NCI-H69 (cell line): Measurements from ENCODE around the gene CCR7.
"Not testable (repeated sequence)": the region's sequence is repeated elsewhere in the genome, so short reads cannot be mapped to it uniquely, and the experiment has no call there.

Experiments
- DNase-seq: peaks from one replicate; lab custom pipeline; 2025; lab: John Stamatoyannopoulos, UW

CCR7 gene

DNA sequence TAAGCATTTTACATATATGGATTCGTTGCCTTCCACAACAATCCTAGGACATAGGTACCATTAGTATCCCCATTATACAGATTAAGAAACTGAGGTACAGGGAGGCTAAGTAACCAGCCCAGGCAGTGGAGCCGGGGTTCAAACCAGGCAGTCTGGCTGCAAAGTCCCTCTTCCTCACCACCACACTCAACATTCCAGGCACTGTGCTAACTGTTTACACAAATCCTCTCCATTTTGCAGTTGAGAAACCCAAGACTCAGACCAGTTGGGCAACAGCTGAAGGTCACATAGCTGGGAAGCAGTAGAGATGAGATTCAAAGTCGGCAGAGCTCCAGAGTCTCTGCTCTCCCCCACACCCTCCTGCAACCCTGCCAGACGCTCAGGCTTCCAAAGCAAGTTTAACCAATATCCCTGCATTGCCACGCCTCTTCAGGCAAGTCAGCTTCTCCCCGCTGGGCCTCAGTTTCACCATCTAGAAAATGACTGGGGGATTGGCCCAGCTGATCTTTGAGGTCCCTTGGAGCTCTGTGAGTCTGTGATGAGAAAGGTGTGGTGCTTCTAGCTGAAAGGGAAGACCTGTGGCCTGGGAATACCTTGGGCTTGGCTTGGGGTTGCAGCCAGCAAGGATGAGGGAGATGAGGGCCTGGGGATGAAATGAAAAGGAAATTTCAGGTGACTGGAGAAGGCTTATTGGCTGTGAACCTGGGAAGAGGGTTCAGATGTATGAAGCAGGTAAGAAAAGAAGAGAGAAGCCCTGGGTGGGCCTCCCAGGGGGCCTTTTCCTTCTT is 14.0 kb downstream of the CCR7 start:
- DNase-seq, result no peak

DNA sequence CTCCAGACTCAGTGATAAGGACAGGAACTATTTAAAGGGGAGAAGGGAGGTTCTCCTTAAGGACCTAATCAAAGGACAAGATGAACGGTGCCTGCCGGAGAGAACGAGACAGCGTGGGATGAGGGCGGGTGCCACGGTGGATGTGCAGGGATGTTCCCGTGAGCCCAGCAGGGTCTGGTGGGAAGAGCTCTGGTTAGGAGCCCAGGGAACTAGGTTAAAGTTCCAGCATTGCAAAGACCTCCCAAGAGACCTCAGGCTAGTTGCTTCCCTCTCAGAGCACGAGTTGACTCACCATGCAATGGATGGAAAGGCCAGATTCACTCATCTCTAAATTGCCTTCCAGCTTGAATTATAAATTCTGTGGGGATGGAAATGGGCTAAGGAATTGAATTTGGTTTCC is 14.7 kb downstream of the CCR7 start:
- DNase-seq, result no peak

DNA sequence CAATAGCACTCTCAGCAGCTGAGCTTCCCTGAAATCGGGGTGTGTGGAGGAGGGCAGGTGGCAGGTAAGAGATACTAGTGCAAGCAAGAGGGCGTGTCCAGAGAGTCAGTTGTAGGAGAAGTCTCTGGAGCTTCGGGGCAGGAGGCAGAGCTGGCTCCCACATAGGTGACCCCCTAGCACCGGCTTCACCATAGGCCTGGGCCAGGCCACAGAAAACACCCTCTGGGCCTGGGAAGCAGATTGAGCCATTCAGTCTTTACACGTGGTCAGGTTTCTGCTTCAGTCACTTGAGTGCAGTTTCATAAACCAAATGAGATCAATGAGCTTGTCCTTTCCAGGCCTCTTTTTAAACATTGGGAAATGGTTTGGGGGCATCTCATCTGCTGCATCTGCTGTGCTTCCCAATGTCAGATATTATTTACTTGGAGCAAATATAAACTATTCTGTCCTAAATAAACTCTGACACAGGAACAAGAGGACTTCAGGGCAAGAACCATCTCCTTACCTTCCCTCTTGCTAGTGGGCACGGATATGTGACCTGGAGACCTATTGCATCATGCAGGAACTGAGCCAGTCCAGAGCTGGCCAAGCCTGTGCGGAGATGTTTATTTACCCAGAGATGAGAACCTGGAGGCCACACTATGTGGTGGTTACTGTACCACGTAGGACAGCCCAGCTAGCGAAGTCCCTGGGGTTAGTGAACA is 16.1 kb downstream of the CCR7 start:
- DNase-seq, result peak; percentile 75

DNA sequence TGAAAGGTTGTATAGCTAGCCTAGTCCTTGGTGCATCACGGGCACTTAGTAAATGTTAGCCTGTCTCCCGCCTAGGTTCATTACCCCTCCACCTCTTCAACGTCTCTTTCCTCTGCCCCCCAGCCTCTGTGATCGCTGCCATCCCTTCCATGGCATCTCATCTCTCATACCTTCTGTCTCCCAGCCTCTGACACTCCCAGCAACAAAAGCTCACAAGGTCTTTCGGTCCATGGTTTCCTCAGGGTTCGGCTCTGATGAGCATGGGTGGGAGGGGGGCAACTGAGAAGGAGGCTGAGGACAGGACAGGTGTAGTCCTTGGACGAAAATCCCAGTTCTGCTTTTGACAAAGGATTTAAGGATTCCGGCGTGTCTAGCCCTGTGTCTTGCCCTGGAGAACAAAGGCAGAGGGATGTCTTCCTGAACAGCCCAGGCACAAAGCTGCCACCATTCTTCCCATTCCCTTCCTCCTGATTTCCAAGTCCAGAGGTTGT is 16.7 kb downstream of the CCR7 start:
- peak; percentile 52 for DNase-seq

DNA sequence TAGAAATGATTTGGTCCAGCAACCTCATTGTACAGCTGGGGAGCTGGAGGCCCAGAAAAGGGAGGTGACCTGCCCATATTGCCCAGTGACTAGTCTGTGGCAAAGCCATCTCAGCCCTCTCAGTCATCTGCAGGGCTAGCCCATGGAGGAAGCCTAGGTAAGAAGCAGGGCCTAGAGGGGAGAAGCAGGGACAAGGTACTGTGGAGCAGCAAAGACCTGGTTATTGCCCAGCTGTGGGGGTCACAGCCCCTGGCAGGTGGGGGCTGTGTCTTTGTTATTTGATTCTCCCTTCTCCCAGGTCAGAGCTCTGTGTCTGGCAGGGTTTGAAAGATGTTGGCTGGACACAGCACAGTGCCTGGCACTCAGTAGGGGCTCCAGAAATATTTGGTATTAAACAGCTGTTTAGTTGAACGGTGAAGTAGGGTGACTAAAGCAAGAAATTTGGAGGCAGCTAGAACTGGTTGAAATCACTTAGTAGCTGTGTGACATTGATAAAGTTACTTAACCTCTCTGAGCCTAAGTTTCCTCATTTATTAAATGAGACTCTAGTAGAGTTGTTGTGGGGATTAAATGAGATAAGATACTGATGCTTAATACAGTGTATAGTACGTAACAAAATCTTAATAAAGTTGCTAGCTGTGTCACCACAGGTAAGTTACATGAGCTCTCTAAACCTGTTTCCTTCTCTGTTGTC is 17.3 kb downstream of the CCR7 start:
- DNase-seq, result no peak

DNA sequence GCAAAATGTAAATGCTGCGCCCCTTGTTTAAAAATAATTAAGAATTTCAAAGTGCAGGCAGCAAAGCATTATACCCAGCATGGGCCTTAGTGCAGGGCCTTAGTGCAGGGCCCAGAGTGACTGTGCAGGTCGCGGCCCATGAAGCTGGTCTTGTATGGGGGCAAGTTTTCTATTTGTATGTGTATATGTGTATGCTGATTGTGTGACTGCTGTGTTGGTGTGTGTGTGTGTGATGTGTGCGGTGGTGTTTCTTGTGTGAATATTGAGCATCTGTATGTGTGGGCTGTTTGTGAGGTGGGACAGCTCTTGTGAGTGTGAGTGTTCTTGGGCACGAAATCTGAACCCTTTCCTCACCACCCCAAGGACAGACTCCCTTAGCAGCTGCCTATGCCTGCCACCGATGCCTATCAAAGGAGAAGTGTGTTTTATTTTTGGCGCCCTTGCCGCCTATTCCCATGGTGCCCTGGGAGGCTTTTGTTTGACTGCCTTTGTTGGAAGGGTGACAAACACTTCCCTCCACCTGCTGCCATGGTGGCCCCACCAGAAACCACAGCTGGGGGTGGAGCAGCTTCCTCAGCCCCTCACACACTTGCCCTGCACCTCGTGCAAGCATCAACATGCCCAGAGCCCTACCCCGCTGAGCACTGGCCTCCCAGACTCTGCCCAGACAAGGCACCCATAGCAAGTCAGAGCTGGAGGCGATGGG is 18.0 kb downstream of the CCR7 start:
- DNase-seq, result peak; percentile 98

DNA sequence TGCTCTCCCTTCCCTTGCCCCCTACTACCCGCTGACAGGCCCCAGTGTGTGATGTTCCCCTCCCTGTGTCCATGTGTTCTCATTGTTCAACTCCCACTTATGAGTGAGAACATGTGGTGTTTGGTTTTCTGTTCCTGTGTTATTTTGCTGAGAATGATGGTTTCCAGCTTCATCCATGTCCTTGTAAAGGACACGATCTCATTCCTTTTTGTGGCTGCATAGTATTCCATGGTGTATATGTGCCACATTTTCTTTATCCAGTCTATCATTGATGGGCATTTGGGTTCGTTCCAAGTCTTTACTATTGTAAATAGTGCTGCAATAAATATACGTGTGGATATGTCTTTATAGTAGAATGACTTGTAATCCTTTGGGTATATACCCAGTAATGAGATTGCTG is 18.8 kb downstream of the CCR7 start:
- not testable (repeated sequence) for DNase-seq

DNA sequence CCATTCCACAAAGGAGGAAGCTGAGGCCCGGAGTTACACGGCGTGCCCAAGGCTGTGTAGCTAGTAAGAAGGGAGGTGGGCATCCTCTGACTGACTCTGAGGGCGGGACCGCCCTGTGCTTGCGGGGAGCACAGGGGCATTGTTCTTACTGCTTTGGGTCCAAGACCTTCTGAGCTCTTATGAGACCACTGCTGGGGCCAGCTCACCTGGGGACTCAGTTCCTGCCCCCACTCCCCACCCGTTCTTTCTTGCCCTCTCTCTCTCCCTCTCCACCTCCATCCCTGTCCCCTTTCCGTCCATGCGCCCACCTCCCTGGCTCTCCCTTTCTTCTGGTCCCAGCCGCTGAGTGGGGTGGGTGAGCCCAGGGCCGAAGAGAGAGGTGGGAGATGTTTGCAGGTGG is 19.6 kb downstream of the CCR7 start:
- DNase-seq, result no peak

DNA sequence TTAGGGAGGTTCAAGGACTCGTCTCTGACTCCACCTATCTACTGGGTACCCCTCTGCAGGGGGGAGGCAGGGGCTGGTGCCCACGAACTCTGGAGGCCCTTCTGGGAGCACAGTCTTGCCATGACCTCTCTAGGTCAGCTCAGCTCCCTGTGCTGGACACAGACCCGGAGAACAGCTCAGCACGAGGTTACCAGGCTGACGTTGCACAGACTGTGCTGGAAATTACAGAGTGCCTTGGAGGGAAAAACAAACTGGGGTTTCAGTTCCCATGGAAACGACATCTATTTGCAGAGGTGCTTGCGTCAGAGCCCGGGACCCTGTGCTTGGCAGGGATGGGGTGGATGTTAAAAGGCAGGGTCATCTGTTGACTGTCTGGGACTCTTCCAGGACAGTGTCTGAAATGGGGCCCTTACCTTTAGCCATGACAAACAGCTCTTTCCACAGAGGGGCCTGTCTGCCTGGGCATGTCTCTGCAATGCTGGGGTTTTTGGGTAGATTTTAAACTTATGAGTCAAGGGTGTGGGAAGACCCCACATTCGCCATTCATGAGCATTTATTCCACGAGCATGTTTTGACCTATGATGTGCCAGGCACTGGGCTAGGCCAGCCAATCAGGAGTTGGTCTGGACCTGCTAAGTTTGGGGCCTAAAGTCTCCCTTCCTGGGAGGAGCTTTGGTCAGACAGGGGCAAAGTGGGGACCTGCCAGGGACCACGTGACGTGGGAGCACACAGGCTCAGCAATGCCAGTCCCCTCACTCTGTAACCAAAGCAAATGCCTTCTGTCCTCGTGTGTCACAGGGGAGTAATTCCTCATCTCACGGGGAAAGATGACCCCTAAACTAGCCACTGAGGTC is 22.5 kb downstream of the CCR7 start:
- DNase-seq, result peak; percentile 40

DNA sequence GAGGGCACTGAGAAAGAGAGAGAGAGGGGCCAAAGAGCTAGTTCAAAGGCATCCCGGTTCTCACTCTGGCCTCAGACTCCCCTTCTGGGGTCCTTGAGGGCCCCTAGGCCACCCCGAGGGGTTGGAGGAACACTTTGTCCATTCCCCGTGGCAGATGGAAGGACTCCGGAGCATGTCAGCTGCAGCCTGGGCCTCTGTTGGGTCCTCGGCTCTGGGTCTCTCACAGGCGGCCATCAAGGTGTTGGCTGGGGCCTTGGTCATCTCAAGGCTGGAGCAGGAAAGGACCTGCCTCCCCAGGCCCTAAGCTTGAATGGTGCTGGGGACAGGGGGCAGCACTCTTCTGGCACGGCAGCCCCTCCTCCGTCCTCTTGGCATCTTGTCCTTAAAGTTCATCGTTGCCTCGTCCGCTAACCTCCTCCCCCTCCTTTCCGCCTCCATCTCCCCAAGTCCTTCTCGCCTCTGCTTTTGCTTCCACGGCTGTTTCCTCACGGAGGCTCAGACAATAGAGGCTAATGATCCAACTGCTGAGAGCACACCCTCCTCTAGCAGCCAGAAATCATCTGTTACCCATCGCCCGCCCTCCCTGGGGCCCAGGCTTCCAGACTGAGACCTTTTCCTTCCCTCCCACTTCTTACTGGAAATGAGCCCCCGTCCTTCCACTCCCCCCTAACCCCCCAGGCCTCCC is 23.3 kb downstream of the CCR7 start:
- peak; percentile 69 for DNase-seq

DNA sequence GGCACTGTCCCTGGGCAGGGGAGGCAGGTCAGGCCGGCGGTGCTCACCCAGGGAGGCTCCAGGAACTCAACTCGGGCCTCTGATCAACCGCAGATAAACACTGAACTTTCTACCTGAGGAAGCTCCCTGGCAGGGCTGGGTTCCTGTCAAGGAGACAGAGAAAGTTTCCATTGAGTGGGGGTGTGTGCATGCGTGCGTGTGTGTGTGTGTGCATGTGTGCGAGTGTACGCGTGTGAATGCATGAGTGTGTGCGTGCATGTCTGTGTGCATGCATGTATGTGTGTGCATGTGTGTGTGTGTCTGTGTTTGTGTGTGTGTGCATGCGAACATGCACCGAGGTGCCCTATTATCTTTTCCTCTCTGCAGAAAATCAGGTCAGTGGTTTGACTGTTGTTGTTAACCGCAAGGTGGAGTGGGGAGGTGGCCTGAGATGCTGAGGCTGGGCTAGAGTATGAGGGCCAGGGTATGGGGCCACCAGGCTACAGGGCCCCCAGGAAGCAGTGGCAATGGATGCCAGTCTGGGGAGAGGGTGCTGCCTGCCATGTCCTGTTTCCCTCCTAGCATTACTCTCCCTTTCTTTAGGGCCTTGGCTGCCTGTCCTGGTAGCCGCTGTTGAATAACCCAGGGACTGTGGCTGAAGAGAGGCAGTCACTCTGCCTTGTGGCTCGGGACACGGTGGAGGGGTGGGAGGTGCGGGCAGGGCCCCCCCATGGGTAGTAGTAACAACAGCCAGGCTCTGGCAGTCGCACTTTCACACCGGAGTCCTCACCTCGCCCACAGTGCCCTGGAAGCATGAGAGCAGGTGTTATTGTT is 24.0 kb downstream of the CCR7 start:
- DNase-seq, result no peak

DNA sequence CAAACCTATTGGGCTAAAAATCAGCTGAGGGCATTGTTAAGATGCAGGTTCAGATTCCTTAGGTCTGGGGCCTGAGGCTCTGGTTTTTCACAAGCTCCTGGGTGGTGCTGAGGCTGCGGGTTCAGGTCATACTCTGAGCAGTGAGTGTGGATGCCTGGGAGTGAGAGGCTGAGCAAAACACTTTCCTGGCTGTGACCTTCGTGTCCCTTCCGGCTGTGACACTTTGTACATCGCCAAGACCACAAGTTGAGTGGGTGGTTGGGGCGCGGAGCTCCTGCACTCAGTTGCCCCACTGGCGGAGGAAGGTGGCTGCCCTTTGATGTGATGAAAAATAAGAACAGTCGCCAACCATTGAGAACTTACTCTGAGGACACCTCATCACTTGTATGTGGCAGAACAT is 24.8 kb downstream of the CCR7 start:
- DNase-seq, result no peak

DNA sequence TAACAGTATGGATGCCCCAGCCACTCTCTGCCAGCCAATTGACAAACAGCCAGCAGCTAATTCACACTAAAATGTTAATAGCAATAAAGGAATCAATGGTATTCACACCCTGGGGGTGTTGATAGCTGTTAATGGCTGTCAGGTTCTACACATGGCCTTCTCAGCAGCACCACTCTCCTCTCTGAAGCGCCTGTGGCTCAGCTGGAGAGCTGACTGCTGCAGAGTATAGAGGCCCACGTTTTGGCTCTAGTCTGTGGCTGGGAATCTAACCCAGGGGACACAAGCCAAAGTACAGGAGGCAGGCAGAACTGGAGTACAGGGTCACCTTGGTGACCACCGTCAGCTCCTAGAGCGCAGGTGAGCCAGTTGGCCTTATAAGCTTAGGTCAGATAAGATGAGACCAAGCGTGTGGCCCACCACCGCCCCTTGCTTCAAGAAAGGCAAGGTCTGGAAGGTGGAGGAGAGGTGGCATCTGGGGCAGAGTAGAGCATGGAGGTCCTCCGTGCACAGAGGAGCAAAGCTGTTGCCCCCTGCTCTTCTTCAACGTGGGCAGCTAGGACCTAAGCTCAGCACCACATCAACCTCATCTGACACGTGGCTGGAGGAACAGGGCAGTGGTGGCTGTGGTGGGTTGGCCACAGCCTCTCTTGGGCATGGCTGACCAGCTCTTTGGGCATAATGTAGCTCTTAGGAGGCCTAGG is 25.4 kb downstream of the CCR7 start:
- DNase-seq, result no peak

DNA sequence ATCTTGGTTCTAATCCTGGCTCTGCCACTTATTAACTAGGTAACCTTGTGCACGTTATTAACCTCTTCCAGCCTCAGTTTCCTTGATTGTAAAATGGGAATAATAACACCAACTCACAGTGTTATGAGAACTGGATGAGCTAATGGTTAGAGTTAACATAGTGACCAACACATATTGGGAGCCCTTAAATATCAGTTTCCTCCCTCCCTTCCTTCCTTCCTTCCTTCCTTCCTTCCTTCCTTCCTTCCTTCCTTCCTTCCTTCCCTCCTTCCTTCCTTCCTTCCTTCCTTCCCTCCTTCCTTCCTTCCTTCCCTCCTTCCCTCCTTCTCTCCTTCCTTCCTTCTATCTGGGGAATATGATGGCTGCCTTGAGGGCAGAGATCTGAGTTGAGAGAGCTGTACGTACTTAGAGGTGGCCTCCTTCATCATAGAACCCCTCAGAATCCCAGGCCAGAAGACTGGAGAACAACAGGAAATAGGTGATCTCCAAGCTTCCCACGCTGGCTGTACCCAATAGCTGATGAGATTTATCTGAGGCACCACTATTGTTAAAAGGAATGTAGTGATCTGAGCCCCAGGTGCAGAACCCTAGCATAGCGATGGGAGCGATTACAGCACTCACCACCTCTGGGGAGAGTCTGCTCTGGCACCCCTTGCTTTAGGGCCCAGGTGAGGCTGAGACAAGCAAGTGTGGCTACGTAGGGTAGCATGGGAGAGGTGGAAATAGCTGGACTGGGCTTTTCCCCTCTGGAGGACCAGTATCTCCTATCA is 26.2 kb downstream of the CCR7 start:
- DNase-seq, result no peak

DNA sequence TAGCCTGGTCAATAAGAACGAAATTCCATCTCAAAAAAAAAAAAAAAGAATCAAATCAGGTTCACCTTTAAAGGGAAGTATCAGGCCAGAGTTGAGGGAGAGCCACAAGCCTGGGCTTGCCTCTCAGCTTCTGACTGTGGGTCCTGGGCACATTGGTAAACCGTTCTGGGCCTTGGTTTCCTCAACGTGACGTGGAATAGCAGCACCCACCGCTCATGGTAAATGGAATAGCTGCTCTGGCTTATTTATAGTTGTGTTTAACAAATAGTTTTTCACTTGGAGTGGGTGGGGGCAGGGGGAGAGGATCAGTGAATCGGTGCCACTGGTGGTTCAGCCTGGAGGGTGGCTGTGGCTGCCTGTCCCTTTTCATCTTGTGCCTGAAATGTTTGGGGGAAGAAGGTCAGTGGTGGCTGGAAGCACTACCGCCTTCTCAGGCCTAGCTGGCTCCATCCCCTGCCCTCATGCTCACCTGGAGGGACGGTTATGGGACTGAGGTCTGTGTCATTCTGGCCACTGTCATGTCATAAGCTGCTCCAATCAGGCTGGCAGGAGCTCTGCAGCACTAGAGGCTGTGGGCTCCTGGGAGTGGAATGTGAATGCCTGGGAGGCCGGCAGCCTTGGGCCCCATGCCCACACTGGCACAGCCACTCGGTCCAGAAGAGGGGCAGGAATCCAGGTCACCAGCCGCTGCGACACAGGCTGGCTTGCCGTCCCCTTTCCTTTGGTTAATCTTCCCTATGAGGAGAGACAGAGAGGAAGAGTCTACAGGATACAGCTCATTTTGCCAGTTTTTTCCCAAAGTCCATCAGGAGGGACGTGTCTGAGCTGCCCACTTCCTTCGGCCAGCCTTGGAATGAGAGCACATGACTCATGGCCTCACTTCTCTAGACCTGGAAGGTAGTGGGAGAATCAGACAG is 27.0 kb downstream of the CCR7 start:
- DNase-seq, result peak; percentile 4

DNA sequence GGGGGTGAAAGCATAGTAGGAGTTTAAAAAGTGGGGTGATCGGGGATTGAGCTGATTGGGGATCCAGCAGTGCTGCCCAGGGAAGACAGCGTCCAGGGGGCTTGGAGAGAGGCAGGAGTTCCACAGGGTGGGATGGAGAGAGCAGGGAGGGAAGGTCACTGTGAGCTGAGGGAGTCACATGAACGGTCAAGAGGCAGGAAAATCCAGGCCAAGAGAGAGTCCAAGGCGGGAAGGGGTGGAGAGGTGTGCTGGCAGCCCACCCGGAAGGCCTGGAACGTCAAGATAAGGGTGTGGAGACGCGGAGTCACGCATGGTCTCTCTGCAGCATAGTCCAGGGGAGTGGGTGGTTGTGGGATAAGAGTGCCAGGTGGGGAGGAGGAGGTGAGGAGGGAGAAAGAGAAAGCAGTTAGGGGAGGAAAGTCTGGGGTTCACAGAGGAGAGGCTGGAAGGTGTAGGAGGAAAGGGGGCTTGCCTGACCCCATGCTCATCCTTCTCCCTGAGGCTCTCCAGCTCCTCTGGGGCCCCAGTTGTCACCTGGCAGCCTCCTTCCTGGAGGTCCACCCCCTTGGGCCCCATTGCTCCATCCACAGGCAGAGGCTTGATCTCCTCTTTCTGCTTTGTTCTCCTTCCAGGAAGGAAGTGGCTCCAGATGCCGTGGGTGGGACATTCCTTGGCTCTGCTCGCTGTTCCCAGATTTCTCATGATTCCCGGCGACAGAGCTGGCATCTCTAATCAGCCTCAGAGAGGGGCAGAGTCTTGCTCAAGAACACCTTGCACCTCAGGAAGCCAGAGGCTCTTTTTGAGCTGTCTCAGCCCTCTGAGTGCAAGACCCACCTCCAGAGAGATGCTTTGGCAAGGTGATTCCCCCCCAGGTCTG is 28.7 kb downstream of the CCR7 start:
- peak; percentile 10 for DNase-seq
